Brain microvascular endothelial cell (primary cell): ENCODE data around the gene TCIRG1.

Experiments used
- DNase-seq: peaks from one replicate; pipeline ENCODE4 v3.0.0-alpha.2; 2020
- H3K27ac ChIP-seq: fragments of 250-450 bp; sonication (Bioruptor Pico); 2 replicates; pipeline ENCODE4 v1.5.1; 2020; ENCODE audit warnings: mild to moderate bottlenecking, moderate library complexity
- H3K27me3 ChIP-seq: fragments of 250-450 bp; sonication (Bioruptor Pico); replicated peaks from 2 replicates; pipeline ENCODE4 v1.5.1; 2020; ENCODE audit warnings: mild to moderate bottlenecking
- H3K36me3 ChIP-seq: fragments of 250-450 bp; sonication (Bioruptor Pico); replicated peaks from 2 replicates; pipeline ENCODE4 v1.5.1; 2020; ENCODE audit warnings: mild to moderate bottlenecking
- H3K4me3 ChIP-seq: 2 replicates; pipeline ENCODE4 v1.5.1; 2011; ENCODE audit warnings: low read depth, mild to moderate bottlenecking, control low read depth, low read length, moderate library complexity
- CTCF ChIP-seq: IDR thresholded peaks from 2 replicates; pipeline ENCODE4 v1.5.1; 2011; ENCODE audit warnings: low read depth, mild to moderate bottlenecking, moderate library complexity, low read length, control low read depth, inconsistent platforms; ENCODE audit errors: missing control alignments
- in situ Hi-C: cut with HindIII; loops from 2 replicates; pipeline ENCODE4 v1.10.0; 2017; ENCODE audit warnings: low sequenced_read_pairs, low pct_ligation_motif_present

The TCIRG1 gene

GRCh38 chr11:68049509-68050370 is 10.9 kb downstream of the TCIRG1 start:
- Histone ChIP-seq H3K4me3 (no peak overlapping the region), H3K27me3 (no peaks in the 10 kb centered on the region), H3K36me3 (peaks cover 72% of the 10 kb centered on the region), H3K27ac (no peak overlapping the region)
- in situ Hi-C loops = no loop called here
- no peak for TF ChIP-seq CTCF
- no peak for DNase-seq

- Histone ChIP-seq H3K27me3 (no peaks in the 10 kb centered on the region), H3K36me3 (peaks cover 67% of the 10 kb centered on the region), H3K4me3 (no peak overlapping the region), H3K27ac (no peak overlapping the region)
- TF ChIP-seq CTCF = no peak
- in situ Hi-C loops = no loop called here
- DNase-seq = no peak
Observed at GRCh38 chr11:68050371-68050841, 11.6 kb downstream of the TCIRG1 start.

GRCh38 chr11:68051191-68052136 is 12.6 kb downstream of the TCIRG1 start:
- Histone ChIP-seq H3K27ac (no peak overlapping the region), H3K4me3 (no peak overlapping the region), H3K36me3 (peaks cover 56% of the 10 kb centered on the region), H3K27me3 (no peaks in the 10 kb centered on the region)
- in situ Hi-C loops = no loop called here
- no peak for TF ChIP-seq CTCF
- DNase-seq = no peak

- in situ Hi-C loops = no loop called here
- Histone ChIP-seq H3K27ac (no peak overlapping the region), H3K4me3 (no peak overlapping the region), H3K27me3 (no peaks in the 10 kb centered on the region), H3K36me3 (peaks cover 53% of the 10 kb centered on the region)
- no peak for TF ChIP-seq CTCF
- no peak for DNase-seq
Observed at GRCh38 chr11:68052137-68052873, 13.5 kb downstream of the TCIRG1 start.

GRCh38 chr11:68053117-68053516 is 14.3 kb downstream of the TCIRG1 start:
- in situ Hi-C loops = no loop called here
- no peak for DNase-seq
- Histone ChIP-seq H3K27ac (no peak overlapping the region), H3K36me3 (peaks cover 46% of the 10 kb centered on the region), H3K27me3 (no peaks in the 10 kb centered on the region), H3K4me3 (no peak overlapping the region)
- no peak for TF ChIP-seq CTCF
